Measurements from ENCODE around the gene DNAH3.
A peak's percentile ranks its signal among the peaks of the same experiment; 100 is the strongest.

DNAH3 gene

DNA sequence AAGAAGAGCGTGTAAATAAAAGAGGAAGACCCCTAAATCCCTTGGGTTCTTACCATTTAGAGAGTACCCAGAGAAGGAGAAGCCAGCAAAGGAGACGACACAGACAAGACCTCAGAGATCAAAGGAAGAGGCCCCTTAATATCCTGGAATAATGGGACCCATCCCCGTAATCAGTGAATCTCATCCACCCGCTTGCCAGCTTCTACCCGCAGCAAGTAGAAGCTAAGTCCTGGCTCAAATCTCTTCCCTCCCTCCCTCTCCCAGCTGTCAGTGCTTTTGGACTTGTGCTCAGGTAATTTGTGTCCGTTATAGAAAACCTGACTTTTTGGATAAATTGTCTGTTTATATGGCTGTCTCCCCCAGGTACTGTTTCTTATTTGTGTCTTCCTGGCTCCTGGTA is 248.2 kb downstream of the DNAH3 start:
- DNase-seq = no peak

DNA sequence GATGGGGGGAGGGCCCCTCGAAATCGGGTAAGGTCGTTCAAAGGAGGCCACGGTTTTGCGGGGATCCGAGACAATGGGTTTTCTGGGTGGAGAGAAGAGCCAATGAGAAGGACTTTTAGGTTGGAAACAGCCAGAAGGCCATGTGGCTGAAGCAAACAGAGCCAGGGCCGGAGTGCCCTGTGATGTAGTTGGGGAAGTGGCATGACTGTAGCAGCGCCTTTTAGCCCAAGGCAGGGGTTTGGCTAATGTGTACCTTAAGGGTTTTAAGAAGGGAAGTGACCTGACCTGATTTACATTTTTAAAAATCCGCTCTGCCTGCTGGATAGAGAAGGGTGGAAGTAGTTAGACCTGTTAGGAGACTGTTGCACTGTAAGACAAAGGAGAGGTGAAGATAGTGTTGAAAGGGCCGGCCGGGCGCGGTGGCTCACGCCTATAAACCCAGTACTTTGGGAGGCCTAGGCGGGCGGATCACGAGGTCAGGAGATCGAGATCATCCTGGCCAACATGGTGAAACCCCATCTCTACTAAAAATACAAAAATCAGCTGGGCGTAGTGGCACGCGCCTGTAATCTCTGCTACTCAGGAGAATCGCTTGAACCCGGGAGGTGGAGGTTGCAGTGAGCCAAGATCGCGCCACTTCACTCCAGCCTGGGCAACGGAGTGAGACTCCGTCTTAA is 249.1 kb downstream of the DNAH3 start:
- peak; percentile 10 for DNase-seq

DNA sequence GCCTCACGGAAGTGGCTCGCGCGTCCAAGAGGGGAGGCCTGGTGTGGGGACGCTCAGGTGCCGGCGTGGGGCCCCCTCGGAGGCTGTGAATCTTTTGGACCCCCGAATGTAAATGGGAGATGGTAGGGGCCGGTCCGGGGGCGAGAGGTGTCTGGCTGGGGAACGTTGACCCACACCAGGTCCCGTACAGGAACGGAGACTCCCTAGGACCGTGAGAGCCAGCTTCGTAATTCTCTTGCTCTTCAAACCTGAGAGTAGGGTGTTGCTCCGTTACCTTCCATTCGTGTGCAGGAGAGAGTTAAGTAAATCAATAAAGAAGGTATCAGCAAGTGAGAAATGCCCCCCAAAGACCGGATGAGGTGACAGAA is 249.6 kb downstream of the DNAH3 start:
- DNase-seq = no peak

DNA sequence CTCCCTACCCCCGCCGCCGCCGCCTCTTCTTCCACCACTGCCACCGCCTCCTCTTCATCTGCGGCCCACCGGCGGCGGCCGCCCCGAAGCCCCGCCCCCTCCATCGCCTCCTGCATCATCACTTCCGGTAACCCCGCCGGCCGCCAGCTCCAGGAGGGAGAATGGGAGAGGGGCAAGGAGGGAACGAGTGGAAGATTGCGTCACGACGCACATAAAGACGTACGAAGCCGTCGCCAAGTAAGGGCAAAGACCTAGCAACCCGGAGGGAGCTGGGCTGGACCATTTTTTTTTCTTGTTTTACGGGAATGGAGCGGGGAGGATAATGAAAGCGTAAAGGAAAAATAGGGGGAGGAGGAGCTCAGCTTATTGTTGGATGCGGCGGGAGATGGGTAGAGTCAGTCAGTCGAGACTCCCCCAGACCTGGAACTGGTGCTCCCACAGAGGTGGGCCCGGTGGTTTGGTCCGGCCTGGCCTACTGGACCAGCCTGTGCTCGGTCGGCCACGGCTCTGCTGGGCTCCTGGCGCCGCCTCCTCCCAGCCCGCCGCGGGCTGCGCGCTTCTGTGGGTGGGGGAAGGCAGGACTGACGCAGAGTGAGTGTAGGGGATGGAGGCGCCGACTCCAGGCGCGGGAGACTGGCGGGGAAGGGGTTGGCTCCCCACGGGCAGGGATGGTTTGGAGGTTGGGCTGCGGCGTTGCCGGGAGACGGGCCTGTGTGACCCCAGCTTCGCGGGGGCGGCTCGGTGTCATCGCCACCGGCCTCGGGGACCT is 250.2 kb downstream of the DNAH3 start, which contains the start of the genes DCUN1D3 and LYRM1:
Gene DCUN1D3 (minus strand): TSS at position 60 of the 769 bp plus-strand sequence. CDS start 37,820 bp downstream, outside the sequence.
Gene LYRM1 (plus strand): TSS at position 473 of the 769 bp plus-strand sequence. CDS start 14,785 bp downstream, outside the sequence.
- DNase-seq = peak; percentile 80

DNA sequence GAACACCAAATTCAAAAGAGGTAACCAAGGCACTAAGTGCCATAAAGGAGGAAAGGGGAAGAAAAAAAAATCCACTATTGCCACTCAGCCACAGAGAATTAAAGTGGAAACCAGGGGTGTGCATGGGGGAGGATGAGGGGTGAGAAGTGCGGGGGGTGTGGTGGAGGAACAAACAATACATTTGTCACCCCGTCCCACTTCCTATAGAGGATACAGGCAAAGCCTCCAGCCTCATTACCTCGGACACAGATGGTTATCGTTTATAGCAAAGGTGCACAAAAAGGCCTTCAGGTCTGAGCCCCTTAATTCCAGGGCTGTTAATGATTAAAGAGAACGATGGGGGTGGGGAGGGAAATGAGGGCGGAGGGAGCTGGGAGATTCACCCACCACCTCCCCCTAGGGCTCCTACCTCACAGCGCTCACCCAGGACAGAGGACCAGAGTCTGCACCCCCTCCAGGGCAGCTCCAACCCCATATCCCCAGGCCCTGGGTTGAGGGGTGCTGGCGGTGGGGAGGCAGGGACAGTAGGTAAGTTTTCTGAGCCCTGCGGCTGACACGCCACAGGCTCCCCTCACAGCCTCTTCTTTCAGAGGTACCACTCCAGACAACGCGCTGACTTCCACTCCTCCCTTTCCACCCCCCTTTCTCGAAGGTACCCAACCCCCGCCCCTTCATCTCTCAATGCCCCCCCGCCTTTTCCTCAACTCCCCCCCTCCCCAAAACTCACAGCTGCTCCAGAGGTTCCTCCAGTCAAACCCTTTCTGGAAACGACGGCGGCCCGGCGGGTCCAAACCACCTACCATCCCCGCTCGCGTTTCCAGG is 251.0 kb downstream of the DNAH3 start:
- DNase-seq = no peak

DNA sequence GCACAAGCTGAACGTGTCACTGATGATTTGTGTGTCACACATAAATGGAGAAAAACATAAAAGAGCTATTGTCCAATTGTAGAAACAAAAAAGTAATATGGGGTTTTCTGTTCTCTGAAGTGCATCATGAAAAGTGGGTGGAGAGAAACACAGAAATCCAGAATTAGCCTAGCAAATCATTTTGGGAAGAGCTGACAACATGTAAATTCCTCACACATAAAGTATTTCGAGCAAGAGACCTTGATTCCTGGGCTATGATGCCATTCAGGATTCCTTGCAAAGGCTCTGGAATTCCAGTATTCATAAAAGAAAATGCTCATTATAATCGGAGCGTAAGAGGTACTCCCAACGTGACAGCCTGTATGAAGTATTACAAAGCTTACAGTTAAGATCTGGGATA is 251.6 kb downstream of the DNAH3 start:
- DNase-seq = no peak

DNA sequence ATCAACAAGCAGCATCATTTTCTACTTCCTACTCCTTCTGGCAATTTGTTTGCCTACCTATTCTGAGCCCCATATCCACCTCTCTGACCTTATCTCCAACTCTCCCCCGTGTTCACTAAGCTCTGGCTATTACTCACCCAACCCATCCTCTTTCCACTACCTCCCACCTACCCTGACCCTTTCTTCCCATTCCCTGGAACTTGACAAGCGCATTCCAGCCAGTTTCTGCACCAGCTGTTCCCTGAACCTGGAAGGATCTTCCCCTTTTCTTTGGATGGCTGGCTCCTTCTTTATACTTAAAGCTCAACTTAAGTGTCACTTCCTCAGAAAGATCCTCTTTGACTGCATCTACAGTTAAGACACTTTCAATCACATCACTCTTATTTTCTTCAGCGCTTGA is 252.7 kb downstream of the DNAH3 start:
- no peak for DNase-seq

DNA sequence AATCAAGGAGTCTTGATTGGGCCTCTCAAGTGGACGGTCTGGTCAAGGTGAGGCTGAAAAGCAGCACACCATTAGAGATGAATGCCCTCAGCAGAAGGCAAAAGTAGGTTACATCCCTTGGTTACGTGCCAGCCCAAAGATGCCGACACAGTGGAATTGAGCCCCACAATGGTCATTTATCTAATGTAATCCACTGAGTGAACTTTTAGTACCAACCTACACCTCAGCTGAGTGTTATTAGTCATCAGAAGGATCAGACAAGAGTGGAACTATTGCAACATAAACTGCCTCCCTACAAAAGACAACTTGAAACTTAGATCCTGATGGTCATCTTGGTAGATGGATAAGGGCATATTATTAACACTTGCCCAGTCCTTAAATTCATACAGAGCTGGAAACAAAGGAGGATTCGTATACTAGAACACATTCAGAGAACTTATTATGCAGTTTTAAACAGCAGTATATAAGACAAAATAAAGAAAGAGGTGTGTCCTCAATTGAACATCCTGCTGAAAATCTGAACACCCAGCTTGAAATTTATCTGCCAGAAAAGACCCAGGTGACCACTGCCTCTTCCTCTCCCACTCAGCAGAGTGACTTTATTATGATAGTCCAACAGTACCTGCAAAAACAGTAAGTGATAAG is 253.3 kb downstream of the DNAH3 start:
- no peak for DNase-seq

DNA sequence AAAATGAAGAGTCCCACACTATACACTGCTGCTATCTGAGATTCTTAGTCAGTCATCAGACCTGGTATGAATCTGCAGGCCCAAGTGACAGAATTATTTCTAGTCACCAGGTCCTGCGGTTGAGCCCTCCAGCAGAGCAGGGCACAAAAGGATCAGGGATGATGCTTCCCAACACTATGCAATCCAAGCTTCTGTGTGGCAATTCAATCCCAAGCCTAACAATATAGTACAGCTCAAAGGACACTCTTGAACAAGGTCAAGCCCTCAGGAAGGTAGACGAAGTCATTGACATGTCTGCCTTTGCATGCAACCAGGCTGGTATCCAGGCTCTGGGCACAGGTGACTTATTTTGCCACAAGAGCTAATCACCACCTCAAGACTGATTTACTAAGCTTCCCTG is 256.3 kb downstream of the DNAH3 start:
- no peak for DNase-seq

DNA sequence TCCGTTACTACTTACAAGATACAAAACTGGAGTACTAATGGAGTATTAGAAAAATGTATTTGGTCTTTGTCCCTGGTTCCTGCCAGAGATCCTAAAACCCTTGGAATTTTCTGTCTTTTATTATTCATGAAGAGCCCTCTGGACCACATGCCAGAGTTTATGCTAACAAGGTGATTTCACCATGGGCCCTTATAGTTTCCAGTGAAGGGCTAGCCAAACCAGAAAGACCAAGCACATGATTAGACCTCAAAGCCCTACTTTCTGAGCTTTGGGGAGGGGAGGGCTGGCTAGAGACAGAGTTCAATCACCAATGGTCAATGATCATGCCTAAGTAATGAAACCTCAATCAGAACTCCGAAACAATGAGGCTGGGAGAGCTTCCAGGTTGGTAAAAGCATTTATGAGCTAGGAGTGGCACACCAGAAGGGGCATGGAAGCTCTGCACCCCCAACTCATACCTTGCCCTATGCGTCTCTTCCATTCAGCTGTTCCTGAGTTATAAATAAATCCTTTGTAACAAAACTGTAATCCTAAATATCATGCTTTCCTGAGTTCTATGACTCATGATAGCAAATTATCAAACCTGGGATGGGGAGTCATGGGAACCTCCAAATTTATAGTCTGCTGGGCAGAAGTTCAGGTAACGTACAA is 260.9 kb downstream of the DNAH3 start:
- DNase-seq = no peak

DNA sequence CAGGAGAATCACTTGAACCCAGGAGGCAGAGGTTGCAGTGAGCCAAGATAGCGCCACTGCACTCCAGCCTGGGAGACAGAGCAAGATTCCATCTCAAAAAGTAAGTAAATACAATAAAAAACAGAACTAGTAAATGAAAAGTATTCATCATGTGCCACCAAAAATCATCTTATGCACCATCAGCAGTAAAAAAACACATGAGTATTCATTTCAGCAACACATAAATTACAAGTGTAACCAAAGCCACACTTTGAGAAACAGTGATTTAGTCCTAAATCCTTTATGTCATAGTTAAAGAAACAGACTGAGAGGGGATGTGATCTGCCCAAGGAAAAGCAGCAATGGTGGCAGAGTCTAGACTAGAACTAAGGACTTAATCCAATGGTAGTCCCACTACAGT is 263.4 kb downstream of the DNAH3 start:
- no peak for DNase-seq

DNA sequence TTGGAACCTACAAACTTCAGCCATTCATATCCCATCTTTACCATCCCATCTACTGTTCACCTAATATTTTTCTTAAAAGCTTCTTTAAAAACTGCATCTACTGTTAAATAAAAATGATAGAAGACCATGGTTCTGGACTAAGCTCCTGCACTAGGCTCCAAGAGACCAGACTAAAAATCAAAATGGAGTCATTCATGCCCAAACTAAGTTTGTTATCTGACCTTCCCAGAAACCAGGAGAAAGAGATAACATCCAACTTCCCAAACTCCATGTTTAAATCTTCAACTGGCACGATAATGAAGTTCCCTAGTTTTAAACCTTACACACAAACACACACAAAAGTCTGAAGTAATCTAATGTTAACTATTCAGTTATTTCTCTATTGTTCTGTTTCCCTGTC is 264.3 kb downstream of the DNAH3 start:
- DNase-seq = no peak

DNA sequence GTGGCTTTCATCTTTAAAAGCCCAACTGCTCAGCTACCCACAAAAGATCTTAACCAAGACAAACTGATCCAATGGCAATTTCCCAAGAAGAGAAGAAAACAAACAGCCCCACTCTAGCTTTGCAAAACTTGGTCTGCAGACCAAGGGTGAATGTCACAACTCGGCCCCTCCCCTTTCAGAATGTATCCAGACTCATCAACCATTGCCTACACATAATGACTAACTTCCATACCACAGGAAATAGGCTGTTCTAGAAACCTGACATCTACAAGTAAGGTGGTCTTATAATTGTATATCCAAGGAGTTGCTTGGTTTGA is 266.4 kb downstream of the DNAH3 start:
- DNase-seq = no peak

DNA sequence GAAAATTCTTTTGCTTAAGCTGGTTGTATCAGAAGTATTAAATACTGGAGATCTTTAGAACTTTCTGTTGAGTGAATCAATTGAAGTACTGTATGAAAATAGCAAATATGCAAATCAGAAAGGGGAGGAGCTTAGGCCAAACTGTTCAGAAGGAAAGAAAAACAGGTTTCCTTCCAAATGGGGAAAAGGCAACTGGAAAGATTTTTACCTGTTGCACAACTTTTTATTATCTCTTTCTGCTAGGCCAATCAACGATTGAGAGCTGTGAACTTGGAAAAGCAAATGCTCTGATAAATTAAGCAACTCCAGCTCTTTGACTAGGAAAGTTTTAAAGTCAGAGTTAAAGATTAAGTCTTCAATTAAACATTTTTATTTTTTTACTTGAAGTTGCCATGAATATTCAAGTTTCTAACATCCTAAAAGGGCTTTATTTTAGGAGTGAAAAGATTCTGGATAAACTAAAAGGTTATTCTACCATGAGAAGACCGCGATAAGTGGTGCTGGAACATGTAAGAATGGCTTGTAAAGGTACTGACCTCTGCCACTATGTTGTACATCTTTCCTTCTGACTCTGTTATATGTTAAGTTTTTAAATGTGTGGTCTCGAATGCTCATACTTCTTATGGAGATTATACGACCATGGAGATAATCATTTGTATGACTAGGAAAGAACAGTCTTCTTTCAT is 266.9 kb downstream of the DNAH3 start:
- no peak for DNase-seq

Measured in activated CD4-positive, alpha-beta T cell treated with anti-CD3 and anti-CD28 coated beads, Interleukin-2, amount 50 U/mL, for 1 hour (primary cell).